ENCODE measurements around the gene METRN. TPM values are rescaled to one million over a fixed set of nuclear protein-coding genes. Genes with fewer than 3 reads are reported as not detected.

Gene METRN
- total and polyA plus RNA-seq, 2 of the 4 experiments (the other 2 are of a cell fraction), result 6.1 to 48.2 TPM

DNA sequence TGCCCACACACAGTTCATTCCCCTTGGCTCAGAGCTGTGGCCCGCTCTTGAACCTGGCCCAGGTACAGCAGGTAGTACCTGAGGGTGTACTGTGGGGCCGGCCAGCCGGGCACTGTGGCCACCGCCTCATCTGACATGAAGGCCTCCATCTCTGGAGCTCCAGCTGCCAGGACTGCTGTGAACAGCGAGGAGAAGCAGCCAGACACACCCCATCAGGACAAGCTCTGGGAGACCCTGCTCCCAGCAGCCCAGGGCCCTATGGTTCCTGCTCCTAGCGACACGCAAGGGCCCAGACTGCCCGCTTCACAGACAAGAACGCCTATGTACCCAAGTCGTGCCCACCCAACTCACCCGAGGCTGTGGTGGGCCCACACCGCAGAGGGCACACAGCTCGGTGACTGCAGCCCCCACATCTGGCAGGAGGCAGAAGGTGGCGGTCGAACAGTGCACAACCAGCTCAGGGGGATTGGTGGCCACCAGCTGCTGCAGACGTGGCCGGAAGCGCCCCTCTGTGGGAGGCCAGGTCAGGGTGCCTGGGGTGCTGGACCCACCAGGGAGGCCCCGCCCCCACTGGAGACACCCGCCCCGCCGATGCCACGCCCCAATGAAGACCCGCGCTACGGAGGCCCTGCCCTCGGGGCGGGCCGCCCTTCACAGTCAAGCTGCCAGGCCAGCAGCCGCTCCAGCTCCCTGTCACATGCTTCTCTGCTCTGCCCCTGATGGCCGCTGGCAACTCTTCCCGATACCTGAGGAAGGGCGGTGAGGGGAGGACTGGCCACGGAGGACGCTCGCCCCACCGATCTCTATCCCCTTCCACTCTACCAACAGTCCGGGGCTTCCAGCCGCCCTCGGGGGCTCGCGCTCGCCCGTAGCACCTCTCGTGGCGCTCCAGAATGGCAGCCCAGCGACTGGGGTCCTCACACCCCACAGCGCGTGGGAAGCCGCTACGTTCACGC, 35.8 kb upstream of the METRN start:
- ChIA-PET CTCF (no interaction called here), POLR2A (ENCODE audit: unreplicated experiment) (interaction anchor here (0.6 kb wide), 1 partner anchor 98 kb away, joined by 5 read pairs; no protein-coding TSS in a partner anchor)
- Histone ChIP-seq H2BK5ac (ENCODE audit: low read depth, low read length, poor library complexity, severe bottlenecking) (peak overlapping the region; percentile 28), H3K14ac (replicated peaks; ENCODE audit: low read depth, low read length) (peak overlapping the region; percentile 76), H2BK15ac (ENCODE audit: low read depth, low read length) (no peak overlapping the region), H3K4me2 (ENCODE audit: low read depth, low read length) (peak overlapping the region; percentile 77), H2AFZ (replicated peaks; ENCODE audit: low read length, poor library complexity) (peak overlapping the region; percentile 99), H3K27me3 (ENCODE audit: control insufficient read depth, insufficient read depth, low read length) (no peaks in the 10 kb centered on the region), H3K9ac (ENCODE audit: low read depth, low read length) (peak overlapping the region; percentile 57), H3K27ac (ENCODE audit: insufficient read depth, low read length) (peak overlapping the region; percentile 34), H2AK5ac (ENCODE audit: low read depth, low read length) (peak overlapping the region; percentile 87), H3K4me1 (ENCODE audit: control insufficient read depth, insufficient read depth, low read length) (peaks cover 26% of the 10 kb centered on the region), H3K9me3 (ENCODE audit: control insufficient read depth, insufficient read depth, low read length) (no peaks in the 10 kb centered on the region), H3K4me3 (ENCODE audit: insufficient read depth, low read depth, low read length) (peak overlapping the region; percentile 51), H4K20me1 (ENCODE audit: insufficient read depth, low read length) (peaks cover 44% of the 10 kb centered on the region), H3K56ac (ENCODE audit: extremely low read depth, insufficient read depth, low read length) (no peak overlapping the region), H3K18ac (ENCODE audit: low read depth, low read length) (no peak overlapping the region), H4K8ac (ENCODE audit: low read depth in 2 of 2, low read length in 2 of 2) (peak overlapping the region in 1 of 2 experiments; percentile 87; a peak in 2 of 4 replicates), H4K91ac (ENCODE audit: insufficient read depth, low read depth, low read length) (peak overlapping the region; percentile 46), H3K4ac (ENCODE audit: low read depth, low read length) (peak overlapping the region; percentile 75), H2BK20ac (ENCODE audit: low read depth, low read length) (no peak overlapping the region), H3K79me1 (ENCODE audit: low read depth in 1 of 2, low read length in 2 of 2) (peaks cover 9 to 45% of the 10 kb centered on the region in 2 experiments; a peak in 3 of 4 replicates), H3K9me1 (ENCODE audit: insufficient read depth, low read length) (peaks cover 15% of the 10 kb centered on the region), H2BK120ac (ENCODE audit: low read depth, low read length) (no peak overlapping the region; the same call in 1 of the 2 replicates), H3K36me3 (ENCODE audit: control insufficient read depth, insufficient read depth, low read length) (peaks cover 20% of the 10 kb centered on the region), H3K23ac (ENCODE audit: low read depth, low read length) (peak overlapping the region; percentile 68), H2AK9ac (replicated peaks; ENCODE audit: low read depth, low read length, poor library complexity) (peak overlapping the region; percentile 97), H4K5ac (ENCODE audit: low read depth, low read length) (peak overlapping the region; percentile 4; the same call in 1 of the 2 replicates)
- in situ Hi-C loops (cut with MboI; ENCODE audit: low sequenced_read_pairs) (no loop called here), intact Hi-C loops (cut with micrococcal nuclease) (no loop called here), dilution Hi-C loops (cut with HindIII; ENCODE audit: low sequenced_read_pairs, unreplicated experiment) (no loop called here)
- WGBS, 2 experiments (ENCODE audit: extremely low coverage in 2 of 2, insufficient read length in 1 of 2), result 32% methylated on average over 29 of the region's 52 CpGs; no CpG with 5 or more reads in 1 of the 2 experiments
- peak; percentile 11 for ATAC-seq (ENCODE audit: low read depth)
- 0 out of 2 replicates have a peak, but pooled peaks have one; percentile 8 for TF ChIP-seq POLR2A (IDR thresholded peaks at IDR 0.05; ENCODE audit: low read depth, low read length)
- TF ChIP-seq MAFK (IDR thresholded peaks at IDR 0.05; ENCODE audit: low read depth, low read length), result no peak
- TF ChIP-seq RCOR1 (IDR thresholded peaks at IDR 0.05; ENCODE audit: insufficient replicate concordance, low read length), result no peak
- peak; percentile 30 for DNase-seq
- no TSS peak for BruUV-seq (replicated peaks)
